Ishikawa (cell line): Measurements from ENCODE around the gene RAI14.

ENCODE experiments used
- EGR1 ChIP-seq: IDR thresholded peaks from 2 replicates; pipeline ENCODE4 v1.6.1; 2012
- EP300 ChIP-seq: IDR thresholded peaks from 2 replicates; pipeline ENCODE4 v1.6.1; 2012; ENCODE audit warnings: borderline replicate concordance
- FOXM1 ChIP-seq: IDR thresholded peaks from 2 replicates; pipeline ENCODE4 v1.6.1; 2012; ENCODE audit warnings: low read depth, borderline replicate concordance
- TAF1 ChIP-seq: IDR thresholded peaks from 2 replicates; pipeline ENCODE4 v1.6.1; 2012; ENCODE audit warnings: low read depth, mild to moderate bottlenecking
- TEAD4 ChIP-seq: IDR thresholded peaks from 2 replicates; pipeline ENCODE4 v1.6.1; 2012
- USF1 ChIP-seq: IDR thresholded peaks from 2 replicates; pipeline ENCODE4 v1.6.1; 2012
- TF ChIP-seq, protein P1 (sequence below): IDR thresholded peaks from 2 replicates; pipeline ENCODE4 v1.6.1; 2012
- TF ChIP-seq, protein P2 (sequence below): IDR thresholded peaks from 2 replicates; pipeline ENCODE4 v1.6.1; 2012; ENCODE audit warnings: low read depth, mild to moderate bottlenecking

DNA sequence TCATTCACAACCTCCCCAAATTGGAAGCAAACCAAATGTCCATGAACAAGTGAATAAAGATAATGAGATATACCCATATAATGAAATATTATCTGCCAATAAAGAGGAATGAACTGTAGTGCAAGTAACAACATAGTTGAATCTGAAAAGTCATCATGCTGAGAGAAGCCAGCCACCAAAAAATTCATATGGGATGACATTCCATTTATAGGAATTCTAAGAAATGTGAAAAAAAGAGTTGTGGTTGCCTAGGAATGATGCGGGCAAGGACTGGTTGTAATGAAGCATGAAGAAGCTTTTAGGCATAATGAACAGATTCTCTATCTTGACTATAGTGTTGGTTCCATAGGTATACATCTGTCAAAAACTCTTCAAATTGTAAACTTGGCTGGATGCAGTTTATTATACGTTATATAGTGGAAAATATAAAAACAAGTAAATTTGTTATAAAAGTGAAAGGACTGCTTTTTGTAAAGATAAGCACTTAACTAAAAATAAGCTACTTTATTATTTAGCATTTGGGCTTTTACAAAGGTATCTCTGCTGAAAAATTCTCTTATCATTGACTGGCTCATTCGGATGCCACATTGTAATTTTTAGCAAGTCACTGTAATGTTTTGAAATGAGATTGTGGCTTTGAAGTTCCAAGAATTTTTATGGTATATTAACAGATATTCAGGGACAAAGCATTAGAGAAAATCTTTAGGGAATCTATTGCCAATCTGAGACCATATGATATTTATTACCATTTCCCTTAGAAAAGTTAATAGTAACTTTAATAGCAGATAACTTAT is 161.6 kb downstream of the RAI14 start:
- TF ChIP-seq EP300 (no peak), TAF1 (no peak), USF1 (no peak), EGR1 (no peak), FOXM1 (no peak), TEAD4 (no peak)
- TF ChIP-seq, protein P1, sequence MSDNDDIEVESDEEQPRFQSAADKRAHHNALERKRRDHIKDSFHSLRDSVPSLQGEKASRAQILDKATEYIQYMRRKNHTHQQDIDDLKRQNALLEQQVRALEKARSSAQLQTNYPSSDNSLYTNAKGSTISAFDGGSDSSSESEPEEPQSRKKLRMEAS: no peak
- TF ChIP-seq, protein P2, sequence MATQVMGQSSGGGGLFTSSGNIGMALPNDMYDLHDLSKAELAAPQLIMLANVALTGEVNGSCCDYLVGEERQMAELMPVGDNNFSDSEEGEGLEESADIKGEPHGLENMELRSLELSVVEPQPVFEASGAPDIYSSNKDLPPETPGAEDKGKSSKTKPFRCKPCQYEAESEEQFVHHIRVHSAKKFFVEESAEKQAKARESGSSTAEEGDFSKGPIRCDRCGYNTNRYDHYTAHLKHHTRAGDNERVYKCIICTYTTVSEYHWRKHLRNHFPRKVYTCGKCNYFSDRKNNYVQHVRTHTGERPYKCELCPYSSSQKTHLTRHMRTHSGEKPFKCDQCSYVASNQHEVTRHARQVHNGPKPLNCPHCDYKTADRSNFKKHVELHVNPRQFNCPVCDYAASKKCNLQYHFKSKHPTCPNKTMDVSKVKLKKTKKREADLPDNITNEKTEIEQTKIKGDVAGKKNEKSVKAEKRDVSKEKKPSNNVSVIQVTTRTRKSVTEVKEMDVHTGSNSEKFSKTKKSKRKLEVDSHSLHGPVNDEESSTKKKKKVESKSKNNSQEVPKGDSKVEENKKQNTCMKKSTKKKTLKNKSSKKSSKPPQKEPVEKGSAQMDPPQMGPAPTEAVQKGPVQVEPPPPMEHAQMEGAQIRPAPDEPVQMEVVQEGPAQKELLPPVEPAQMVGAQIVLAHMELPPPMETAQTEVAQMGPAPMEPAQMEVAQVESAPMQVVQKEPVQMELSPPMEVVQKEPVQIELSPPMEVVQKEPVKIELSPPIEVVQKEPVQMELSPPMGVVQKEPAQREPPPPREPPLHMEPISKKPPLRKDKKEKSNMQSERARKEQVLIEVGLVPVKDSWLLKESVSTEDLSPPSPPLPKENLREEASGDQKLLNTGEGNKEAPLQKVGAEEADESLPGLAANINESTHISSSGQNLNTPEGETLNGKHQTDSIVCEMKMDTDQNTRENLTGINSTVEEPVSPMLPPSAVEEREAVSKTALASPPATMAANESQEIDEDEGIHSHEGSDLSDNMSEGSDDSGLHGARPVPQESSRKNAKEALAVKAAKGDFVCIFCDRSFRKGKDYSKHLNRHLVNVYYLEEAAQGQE: no peak
